ENCODE data around the gene B4GALT6. TPM values are rescaled to one million over a fixed set of nuclear protein-coding genes. Genes with fewer than 3 reads are reported as not detected.

Gene B4GALT6
- total and polyA plus RNA-seq, 10 of the 15 experiments (the other 5 are each of a cell fraction or from before 2014, with no cell fraction given) = 11.9 to 47.4 (median 18.0) TPM

DNA sequence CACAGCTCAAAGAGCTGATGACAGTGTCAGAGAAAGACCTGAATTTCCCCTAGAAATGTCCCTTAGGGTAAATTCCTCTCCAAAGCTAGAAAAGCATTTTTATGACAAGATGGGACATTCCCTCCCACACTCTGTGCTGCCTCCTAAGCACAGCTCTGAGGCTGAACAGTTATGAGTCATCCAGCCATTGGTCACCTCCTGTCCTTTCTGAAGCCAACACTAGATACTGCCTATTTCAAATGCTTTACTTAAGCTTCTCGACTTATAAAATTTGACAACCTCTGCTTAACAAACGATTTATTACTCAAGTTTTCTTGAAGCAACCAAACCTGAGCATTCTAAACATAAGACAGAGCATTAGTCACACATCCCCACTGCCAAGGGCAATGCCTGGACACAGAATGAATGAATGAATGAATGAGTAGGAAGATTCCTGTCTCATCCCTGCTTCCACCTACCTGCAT is 35.4 kb downstream of the B4GALT6 start (continued):
- TF ChIP-seq E2F8 (IDR thresholded peaks at IDR 0.05; ENCODE audit: low read depth, partially characterized antibody) = no peak
- no peak for TF ChIP-seq TAF1 (IDR thresholded peaks at IDR 0.05; ENCODE audit: borderline replicate concordance, low read depth, low read length)
- peak; percentile 89 for TF ChIP-seq DPF2 (IDR thresholded peaks at IDR 0.05)
- peak; percentile 53; the same call in 1 of the 2 replicates for TF ChIP-seq YY1 (IDR thresholded peaks at IDR 0.05; ENCODE audit: low read depth, low read length)
- no peak for TF ChIP-seq POLR2AphosphoS2 (IDR thresholded peaks at IDR 0.05; ENCODE audit: low read depth, low read length)
- TF ChIP-seq PAX5 (IDR thresholded peaks at IDR 0.05; ENCODE audit: borderline replicate concordance, low read depth, low read length) = 0 out of 2 replicates have a peak, but pooled peaks have one; percentile 52
- TF ChIP-seq RB1 (IDR thresholded peaks at IDR 0.05; ENCODE audit: borderline replicate concordance) = no peak
- TF ChIP-seq, protein P1, sequence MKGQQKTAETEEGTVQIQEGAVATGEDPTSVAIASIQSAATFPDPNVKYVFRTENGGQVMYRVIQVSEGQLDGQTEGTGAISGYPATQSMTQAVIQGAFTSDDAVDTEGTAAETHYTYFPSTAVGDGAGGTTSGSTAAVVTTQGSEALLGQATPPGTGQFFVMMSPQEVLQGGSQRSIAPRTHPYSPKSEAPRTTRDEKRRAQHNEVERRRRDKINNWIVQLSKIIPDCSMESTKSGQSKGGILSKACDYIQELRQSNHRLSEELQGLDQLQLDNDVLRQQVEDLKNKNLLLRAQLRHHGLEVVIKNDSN (IDR thresholded peaks at IDR 0.05; ENCODE audit: borderline replicate concordance, extremely low read length, insufficient read depth, low read depth, low read length) = no peak
- no peak for TF ChIP-seq STAT1 (conservative IDR thresholded peaks at IDR 0.05)
- no peak for TF ChIP-seq SPI1 (IDR thresholded peaks at IDR 0.05; ENCODE audit: borderline replicate concordance, insufficient read depth, low read depth, low read length)
- no peak for TF ChIP-seq LARP7 (IDR thresholded peaks at IDR 0.05)
- no peak; the same call in 1 of the 2 replicates for TF ChIP-seq PML (IDR thresholded peaks at IDR 0.05; ENCODE audit: low read length)
- TF ChIP-seq TARDBP (IDR thresholded peaks at IDR 0.05; ENCODE audit: borderline replicate concordance) = no peak
- TF ChIP-seq IRF3 (IDR thresholded peaks at IDR 0.05) = no peak
- no peak for TF ChIP-seq E2F4 (IDR thresholded peaks at IDR 0.05; ENCODE audit: low read depth, low read length)
- TF ChIP-seq PBX3 (IDR thresholded peaks at IDR 0.05; ENCODE audit: insufficient replicate concordance, low read depth, low read length) = no peak
- no peak for TF ChIP-seq GABPA (IDR thresholded peaks at IDR 0.05; ENCODE audit: low read depth)
- no peak for TF ChIP-seq EGR1 (IDR thresholded peaks at IDR 0.05; ENCODE audit: borderline replicate concordance in 1 of 2, low read depth in 2 of 2, low read length in 2 of 2)
- peak in 1 of 2 experiments; percentile 48; a peak in 2 of 4 replicates for TF ChIP-seq ETV6 (conservative IDR thresholded peaks at IDR 0.05 in 1 of 2, IDR thresholded peaks at IDR 0.05 in 1 of 2; ENCODE audit: borderline replicate concordance in 1 of 2, low read depth in 1 of 2)
- TF ChIP-seq FOXM1 (IDR thresholded peaks at IDR 0.05; ENCODE audit: low read depth, low read length) = peak; percentile 67; the same call in 1 of the 2 replicates
- peak; percentile 67 for TF ChIP-seq CREB1 (IDR thresholded peaks at IDR 0.05; ENCODE audit: low read depth)
- TF ChIP-seq EP300 (IDR thresholded peaks at IDR 0.05; ENCODE audit: borderline replicate concordance in 1 of 2, control insufficient read depth in 1 of 2, low read depth in 2 of 2, low read length in 2 of 2) = peak; percentile 65 to 85; a peak in 2 of 4 replicates
- TF ChIP-seq STAT3 (IDR thresholded peaks at IDR 0.05; ENCODE audit: low read depth, low read length) = no peak
- no peak for TF ChIP-seq HDGF (IDR thresholded peaks at IDR 0.05)
